ENCODE measurements around the gene MYLK2.

Gene MYLK2

GRCh38 chr20:31815408-31816188 is 3.6 kb upstream of the MYLK2 start:
- no peak for TF ChIP-seq EZH2phosphoT487 (IDR thresholded peaks at IDR 0.05; ENCODE audit: low read depth)
- no peak overlapping the region for H3K9ac ChIP-seq (ENCODE audit: low read length)
- no peak overlapping the region for H3K27ac ChIP-seq (ENCODE audit: low read length)
- no peak overlapping the region for H3K4me2 ChIP-seq (ENCODE audit: low read length)
- H2AFZ ChIP-seq (ENCODE audit: low read depth, low read length), result no peak overlapping the region
- H3K79me2 ChIP-seq (ENCODE audit: low read length), result no peaks in the 10 kb centered on the region
- no peaks in the 10 kb centered on the region for H3K4me1 ChIP-seq (ENCODE audit: low read length)
- H4K20me1 ChIP-seq (ENCODE audit: insufficient read depth, low read length), result no peaks in the 10 kb centered on the region
- no peak overlapping the region for H3K4me3 ChIP-seq (ENCODE audit: low read length)
- H3K36me3 ChIP-seq (replicated peaks; ENCODE audit: low read depth, low read length), result peaks cover 2% of the 10 kb centered on the region
- H3K27me3 ChIP-seq (ENCODE audit: low read depth, low read length), result no peaks in the 10 kb centered on the region
- no peaks in the 10 kb centered on the region for H3K9me3 ChIP-seq (ENCODE audit: insufficient read depth, low read length)

DNA sequence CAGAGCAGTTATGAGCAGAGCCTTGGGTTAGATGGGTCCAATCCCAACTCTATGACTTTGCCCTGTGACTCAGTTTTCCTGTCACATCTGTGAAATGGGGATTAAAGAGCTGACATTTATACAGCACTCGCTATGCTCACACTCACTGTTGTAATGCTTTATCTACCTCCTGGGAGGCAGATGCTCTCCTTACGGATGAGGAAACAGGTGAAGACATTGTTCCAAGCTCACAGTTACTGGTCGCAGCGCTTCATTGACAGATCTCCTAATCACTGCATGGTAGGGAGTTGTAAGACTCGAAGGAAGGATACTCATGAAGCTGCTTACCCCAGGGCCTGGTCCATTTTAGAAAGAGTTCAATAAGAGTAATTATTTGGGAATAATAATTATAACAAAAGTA is 2.9 kb upstream of the MYLK2 start:
- peaks cover 2% of the 10 kb centered on the region for H3K36me3 ChIP-seq (replicated peaks; ENCODE audit: low read depth, low read length)
- TF ChIP-seq, protein P1, sequence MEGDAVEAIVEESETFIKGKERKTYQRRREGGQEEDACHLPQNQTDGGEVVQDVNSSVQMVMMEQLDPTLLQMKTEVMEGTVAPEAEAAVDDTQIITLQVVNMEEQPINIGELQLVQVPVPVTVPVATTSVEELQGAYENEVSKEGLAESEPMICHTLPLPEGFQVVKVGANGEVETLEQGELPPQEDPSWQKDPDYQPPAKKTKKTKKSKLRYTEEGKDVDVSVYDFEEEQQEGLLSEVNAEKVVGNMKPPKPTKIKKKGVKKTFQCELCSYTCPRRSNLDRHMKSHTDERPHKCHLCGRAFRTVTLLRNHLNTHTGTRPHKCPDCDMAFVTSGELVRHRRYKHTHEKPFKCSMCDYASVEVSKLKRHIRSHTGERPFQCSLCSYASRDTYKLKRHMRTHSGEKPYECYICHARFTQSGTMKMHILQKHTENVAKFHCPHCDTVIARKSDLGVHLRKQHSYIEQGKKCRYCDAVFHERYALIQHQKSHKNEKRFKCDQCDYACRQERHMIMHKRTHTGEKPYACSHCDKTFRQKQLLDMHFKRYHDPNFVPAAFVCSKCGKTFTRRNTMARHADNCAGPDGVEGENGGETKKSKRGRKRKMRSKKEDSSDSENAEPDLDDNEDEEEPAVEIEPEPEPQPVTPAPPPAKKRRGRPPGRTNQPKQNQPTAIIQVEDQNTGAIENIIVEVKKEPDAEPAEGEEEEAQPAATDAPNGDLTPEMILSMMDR (IDR thresholded peaks at IDR 0.05; ENCODE audit: low read depth, low read length), result no peak
- TF ChIP-seq EZH2phosphoT487 (IDR thresholded peaks at IDR 0.05; ENCODE audit: low read depth), result no peak
- no peak overlapping the region for H3K9ac ChIP-seq (ENCODE audit: low read length)
- no peak overlapping the region for H3K4me2 ChIP-seq (ENCODE audit: low read length)
- no peaks in the 10 kb centered on the region for H3K9me3 ChIP-seq (ENCODE audit: insufficient read depth, low read length)
- H3K27me3 ChIP-seq (ENCODE audit: low read depth, low read length), result no peaks in the 10 kb centered on the region
- no peak overlapping the region for H3K27ac ChIP-seq (ENCODE audit: low read length)
- H4K20me1 ChIP-seq (ENCODE audit: insufficient read depth, low read length), result no peaks in the 10 kb centered on the region
- no peak overlapping the region for H3K4me3 ChIP-seq (ENCODE audit: low read length)
- no peak overlapping the region for H2AFZ ChIP-seq (ENCODE audit: low read depth, low read length)
- H3K79me2 ChIP-seq (ENCODE audit: low read length), result no peaks in the 10 kb centered on the region
- H3K4me1 ChIP-seq (ENCODE audit: low read length), result no peaks in the 10 kb centered on the region

- Histone ChIP-seq H3K36me3 (replicated peaks; ENCODE audit: low read depth, low read length) (no peaks in the 10 kb centered on the region), H3K27me3 (ENCODE audit: low read depth, low read length) (no peaks in the 10 kb centered on the region), H2AFZ (ENCODE audit: low read depth, low read length) (no peak overlapping the region), H3K9me3 (ENCODE audit: insufficient read depth, low read length) (no peaks in the 10 kb centered on the region), H3K4me2 (ENCODE audit: low read length) (no peak overlapping the region), H3K4me3 (ENCODE audit: low read length) (no peak overlapping the region), H3K9ac (ENCODE audit: low read length) (no peak overlapping the region), H3K4me1 (ENCODE audit: low read length) (no peaks in the 10 kb centered on the region), H3K27ac (ENCODE audit: low read length) (no peak overlapping the region), H4K20me1 (ENCODE audit: insufficient read depth, low read length) (no peaks in the 10 kb centered on the region), H3K79me2 (ENCODE audit: low read length) (no peaks in the 10 kb centered on the region)
- TF ChIP-seq, protein P1 (IDR thresholded peaks at IDR 0.05; ENCODE audit: low read depth, low read length), result no peak
- TF ChIP-seq EZH2phosphoT487 (IDR thresholded peaks at IDR 0.05; ENCODE audit: low read depth), result no peak
Observed at GRCh38 chr20:31817461-31817860, 1.7 kb upstream of the MYLK2 start.

DNA sequence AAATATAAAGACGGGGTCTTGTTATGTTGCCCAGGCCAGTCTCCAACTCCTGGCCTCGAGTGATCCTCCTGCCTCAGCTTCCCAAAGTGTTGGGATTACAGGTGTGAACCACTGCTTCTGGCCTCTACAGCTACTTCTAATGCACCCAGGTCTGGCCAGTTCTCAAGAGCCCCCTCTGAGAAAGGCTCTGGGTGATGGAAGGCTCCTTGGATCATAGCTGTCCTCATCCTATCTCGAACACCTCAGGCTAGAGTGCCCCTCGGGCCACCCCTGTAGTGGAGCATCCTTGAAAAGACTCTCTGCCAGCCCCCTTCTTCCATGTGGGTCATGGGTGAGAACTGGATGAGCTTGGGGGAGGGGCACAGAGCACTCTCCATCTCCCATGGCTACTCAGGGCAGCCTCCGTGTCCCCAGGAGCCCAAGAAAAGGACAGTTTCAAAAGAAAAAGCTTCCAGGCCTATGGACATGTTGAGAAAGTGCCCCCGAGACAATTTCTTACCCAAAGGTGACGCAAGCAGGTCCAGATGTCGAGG is 714 bp upstream of the MYLK2 start:
- no peaks in the 10 kb centered on the region for H3K36me3 ChIP-seq (replicated peaks; ENCODE audit: low read depth, low read length)
- H3K79me2 ChIP-seq (ENCODE audit: low read length), result no peaks in the 10 kb centered on the region
- H4K20me1 ChIP-seq (ENCODE audit: insufficient read depth, low read length), result no peaks in the 10 kb centered on the region
- no peak overlapping the region for H3K4me3 ChIP-seq (ENCODE audit: low read length)
- no peak overlapping the region for H3K9ac ChIP-seq (ENCODE audit: low read length)
- 0 out of 2 replicates have a peak, but pooled peaks cover 3% of the 10 kb centered on the region for H3K4me1 ChIP-seq (ENCODE audit: low read length)
- H3K27ac ChIP-seq (ENCODE audit: low read length), result no peak overlapping the region
- H3K9me3 ChIP-seq (ENCODE audit: insufficient read depth, low read length), result no peaks in the 10 kb centered on the region
- no peak overlapping the region for H2AFZ ChIP-seq (ENCODE audit: low read depth, low read length)
- no peaks in the 10 kb centered on the region for H3K27me3 ChIP-seq (ENCODE audit: low read depth, low read length)
- no peak for TF ChIP-seq EZH2phosphoT487 (IDR thresholded peaks at IDR 0.05; ENCODE audit: low read depth)
- TF ChIP-seq, protein P1 (IDR thresholded peaks at IDR 0.05; ENCODE audit: low read depth, low read length), result no peak
- H3K4me2 ChIP-seq (ENCODE audit: low read length), result no peak overlapping the region
